ENCODE data around the gene SAP30BP.

Gene SAP30BP

GRCh38 chr17:75628425-75628824 is 38.7 kb upstream of the SAP30BP start (continued):
- TF ChIP-seq ZBTB44 (tag by site-specific recombination; IDR thresholded peaks at IDR 0.05) = no peak

GRCh38 chr17:75629157-75629556 is 38.0 kb upstream of the SAP30BP start:
- Histone ChIP-seq H3K4me3 (ENCODE audit: low read depth, low read length) (no peak overlapping the region), H3K4me1 (ENCODE audit: control insufficient read depth, insufficient read depth, low read length) (peaks cover 10% of the 10 kb centered on the region), H3K36me3 (ENCODE audit: control insufficient read depth in 2 of 2, insufficient read depth in 1 of 2, low read length in 2 of 2) (peaks cover 0 to 57% of the 10 kb centered on the region in 2 experiments; a peak in 1 of 3 replicates), H3K27ac (ENCODE audit: extremely low read depth, low read depth, low read length) (no peak overlapping the region), H3K9me3 (ENCODE audit: control insufficient read depth, insufficient read depth, low read depth, low read length) (no peaks in the 10 kb centered on the region)
- ChIA-PET CTCF (interaction anchor here (0.6 to 10.6 kb wide), 10 partner anchors 10 to 670 kb away, joined by 3 to 410 read pairs (median 4); a partner anchor contains a TSS), POLR2A (interaction anchor here (0.8 to 1.5 kb wide), 3 partner anchors 12 to 51 kb away, joined by 3 read pairs; no protein-coding TSS in a partner anchor)
- TF ChIP-seq ZBTB20 (tag by site-specific recombination; IDR thresholded peaks at IDR 0.05) (no peak), ZNF704 (tag by site-specific recombination; IDR thresholded peaks at IDR 0.05) (no peak), ZNF214 (tag by site-specific recombination; IDR thresholded peaks at IDR 0.05; ENCODE audit: borderline replicate concordance) (no peak), ZNF169 (tag by site-specific recombination; IDR thresholded peaks at IDR 0.05) (no peak), GLIS1 (tag by site-specific recombination; IDR thresholded peaks at IDR 0.05) (peak; percentile 69), ZNF548 (tag by site-specific recombination; IDR thresholded peaks at IDR 0.05) (no peak), ZNF324 (tag by site-specific recombination; IDR thresholded peaks at IDR 0.05) (no peak), ZNF843 (tag by site-specific recombination; IDR thresholded peaks at IDR 0.05) (no peak)

GRCh38 chr17:75630071-75630917 is 36.8 kb upstream of the SAP30BP start:
- CTCF ChIA-PET = interaction anchor here (0.9 to 10.6 kb wide), 9 partner anchors 11 to 118 kb away, joined by 3 to 410 read pairs (median 4); a partner anchor contains a TSS
- TF ChIP-seq ZNF433 (tag by site-specific recombination; IDR thresholded peaks at IDR 0.05; ENCODE audit: low read depth) (no peak), SP7 (tag by site-specific recombination; IDR thresholded peaks at IDR 0.05) (no peak), ZNF600 (tag by site-specific recombination; IDR thresholded peaks at IDR 0.05) (peak; percentile 66)
- Histone ChIP-seq H3K9me3 (ENCODE audit: control insufficient read depth, insufficient read depth, low read depth, low read length) (no peaks in the 10 kb centered on the region), H3K4me3 (ENCODE audit: low read depth, low read length) (no peak overlapping the region), H3K27ac (ENCODE audit: extremely low read depth, low read depth, low read length) (no peak overlapping the region), H3K4me1 (ENCODE audit: control insufficient read depth, insufficient read depth, low read length) (peaks cover 11% of the 10 kb centered on the region), H3K36me3 (ENCODE audit: control insufficient read depth in 2 of 2, insufficient read depth in 1 of 2, low read length in 2 of 2) (peaks cover 0 to 56% of the 10 kb centered on the region in 2 experiments; a peak in 1 of 3 replicates)
- POLR2A ChIA-PET = interaction anchor here (1.0 to 1.5 kb wide), 2 partner anchors 11 to 17 kb away, joined by 3 read pairs; no protein-coding TSS in a partner anchor

GRCh38 chr17:75631353-75631752 is 35.8 kb upstream of the SAP30BP start:
- H3K4me1 ChIP-seq (ENCODE audit: control insufficient read depth, insufficient read depth, low read length) = peaks cover 11% of the 10 kb centered on the region
- peaks cover 0 to 56% of the 10 kb centered on the region in 2 experiments; a peak in 1 of 3 replicates for H3K36me3 ChIP-seq (ENCODE audit: control insufficient read depth in 2 of 2, insufficient read depth in 1 of 2, low read length in 2 of 2)
- H3K4me3 ChIP-seq (ENCODE audit: low read depth, low read length) = no peak overlapping the region
- POLR2A ChIA-PET = no interaction called here
- CTCF ChIA-PET = interaction anchor here (1.0 to 10.6 kb wide), 5 partner anchors 7 to 117 kb away, joined by 3 to 410 read pairs (median 47); a partner anchor contains a TSS
- no peak overlapping the region for H3K27ac ChIP-seq (ENCODE audit: extremely low read depth, low read depth, low read length)
- no peaks in the 10 kb centered on the region for H3K9me3 ChIP-seq (ENCODE audit: control insufficient read depth, insufficient read depth, low read depth, low read length)
- no peak for TF ChIP-seq ZNF324 (tag by site-specific recombination; IDR thresholded peaks at IDR 0.05)
- no peak for TF ChIP-seq ZNF2 (tag by site-specific recombination; IDR thresholded peaks at IDR 0.05)
- no peak for TF ChIP-seq ZNF362 (tag by site-specific recombination; IDR thresholded peaks at IDR 0.05)
- TF ChIP-seq ZBTB11 (tag by site-specific recombination; conservative IDR thresholded peaks at IDR 0.05; ENCODE audit: low read depth) = no peak
- TF ChIP-seq ZNF157 (tag by site-specific recombination; IDR thresholded peaks at IDR 0.05) = no peak
- no peak for TF ChIP-seq ZNF768 (tag by site-specific recombination; IDR thresholded peaks at IDR 0.05)
- no peak for TF ChIP-seq ZBTB44 (tag by site-specific recombination; IDR thresholded peaks at IDR 0.05)
- no peak for TF ChIP-seq ZFHX2 (tag by site-specific recombination; conservative IDR thresholded peaks at IDR 0.05)

Data from HEK293 (cell line).